Astrocyte (in vitro differentiated cells and primary cell): Measurements from ENCODE around the gene CKLF. TPM values are rescaled to one million over a fixed set of nuclear protein-coding genes. Genes with fewer than 3 reads are reported as not detected.
A peak's percentile ranks its signal among the peaks of the same experiment; 100 is the strongest.

Experiments used
- DNase-seq: peaks from one replicate; pipeline ENCODE4 v3.0.0-alpha.2; 2010; ENCODE audit warnings: low read depth
- FAIRE-seq: peaks from 2 replicates; lab custom pipeline; 2011; peaks lifted over from hg19 to GRCh38; lab: Jason Lieb, UNC
- H2AFZ ChIP-seq: 2 replicates; pipeline ENCODE4 v1.6.0; 2012; ENCODE audit warnings: low read depth, low read length, inconsistent platforms
- H3K27ac ChIP-seq: 2 replicates; pipeline ENCODE4 v1.5.1; 2011; ENCODE audit warnings: low read depth, low read length, inconsistent platforms
- H3K27me3 ChIP-seq: 2 replicates; pipeline ENCODE4 v1.6.0; 2011; ENCODE audit warnings: low read length, inconsistent platforms; ENCODE audit not compliant: insufficient read depth
- H3K36me3 ChIP-seq: 2 replicates; pipeline ENCODE4 v1.5.1; 2011; ENCODE audit warnings: low read length, inconsistent platforms; ENCODE audit not compliant: insufficient read depth
- H3K4me1 ChIP-seq: 2 replicates; pipeline ENCODE4 v1.5.1; 2011; ENCODE audit warnings: low read length, inconsistent platforms; ENCODE audit not compliant: insufficient read depth
- H3K4me2 ChIP-seq: 2 replicates; pipeline ENCODE4 v1.6.0; 2012; ENCODE audit warnings: low read length, inconsistent platforms
- H3K4me3 ChIP-seq: 2 replicates; pipeline ENCODE4 v1.5.1; 2011; ENCODE audit warnings: low read depth, mild to moderate bottlenecking, low read length, inconsistent platforms; ENCODE audit not compliant: insufficient read depth
- H3K79me2 ChIP-seq: 2 replicates; pipeline ENCODE4 v1.6.0; 2012; ENCODE audit warnings: mild to moderate bottlenecking, low read length, inconsistent platforms; ENCODE audit not compliant: insufficient read depth
- H3K9ac ChIP-seq: 2 replicates; pipeline ENCODE4 v1.6.0; 2012; ENCODE audit warnings: mild to moderate bottlenecking, low read length, inconsistent platforms
- H3K9me3 ChIP-seq: 2 replicates; pipeline ENCODE4 v1.5.1; 2012; ENCODE audit warnings: low read depth, mild to moderate bottlenecking, low read length, inconsistent platforms; ENCODE audit not compliant: insufficient read depth
- H4K20me1 ChIP-seq: 2 replicates; pipeline ENCODE4 v1.6.0; 2012; ENCODE audit warnings: low read length, inconsistent platforms; ENCODE audit not compliant: insufficient read depth
- H3K27ac Mint-ChIP-seq: one replicate; pipeline ENCODE4 v1.8.0; 2021; ENCODE audit warnings: mild to moderate bottlenecking, mixed read lengths; ENCODE audit not compliant: unreplicated experiment
- H3K27me3 Mint-ChIP-seq: one replicate; pipeline ENCODE4 v1.8.0; 2021; ENCODE audit warnings: low read depth, mixed read lengths; ENCODE audit not compliant: unreplicated experiment
- H3K36me3 Mint-ChIP-seq: one replicate; pipeline ENCODE4 v1.8.0; 2021; ENCODE audit warnings: low read depth, mixed read lengths; ENCODE audit not compliant: unreplicated experiment
- H3K4me1 Mint-ChIP-seq: one replicate; pipeline ENCODE4 v1.8.0; 2021; ENCODE audit warnings: low read depth, mixed read lengths; ENCODE audit not compliant: unreplicated experiment
- H3K4me3 Mint-ChIP-seq: one replicate; pipeline ENCODE4 v1.8.0; 2021; ENCODE audit warnings: mild to moderate bottlenecking, moderate library complexity, mixed read lengths; ENCODE audit not compliant: unreplicated experiment
- H3K9me3 Mint-ChIP-seq: one replicate; pipeline ENCODE4 v1.8.0; 2021; ENCODE audit warnings: mild to moderate bottlenecking, mixed read lengths; ENCODE audit not compliant: unreplicated experiment
- CTCF ChIP-seq: IDR thresholded peaks from 2 replicates; pipeline ENCODE4 v1.5.1; 2011; ENCODE audit warnings: low read depth, mild to moderate bottlenecking, inconsistent platforms, low read length, moderate library complexity; ENCODE audit not compliant: insufficient read depth
- EZH2 ChIP-seq: IDR thresholded peaks from 2 replicates; pipeline ENCODE4 v1.6.1; 2012; ENCODE audit warnings: mild to moderate bottlenecking, low read length, inconsistent platforms; ENCODE audit not compliant: insufficient read depth
- total RNA-seq: library from RNA; stranded (reverse); gene quantifications from 2 replicates; pipeline ENCODE4 v1.2.1, GENCODE V29; 2021

Gene CKLF
- total RNA-seq, 1 donor from 2014 or later = 24.5 TPM

- Histone ChIP-seq H3K27ac (peak overlapping the region; percentile 21), H3K9ac (peak overlapping the region; percentile 7), H3K4me2 (peak overlapping the region; percentile 50), H2AFZ (no peak overlapping the region), H3K27me3 (peaks cover 17% of the 10 kb centered on the region), H3K4me1 (peaks cover 29% of the 10 kb centered on the region), H3K79me2 (no peaks in the 10 kb centered on the region), H3K4me3 (no peak overlapping the region), H3K9me3 (no peaks in the 10 kb centered on the region), H3K36me3 (no peaks in the 10 kb centered on the region), H4K20me1 (no peaks in the 10 kb centered on the region)
- no peaks in the 10 kb centered on the region for H3K9me3 Mint-ChIP-seq
- H3K36me3 Mint-ChIP-seq = no peaks in the 10 kb centered on the region
- peak overlapping the region; percentile 81 for H3K27ac Mint-ChIP-seq
- DNase-seq (peak; percentile 83), FAIRE-seq (peak; percentile 62)
- H3K4me1 Mint-ChIP-seq = peaks cover 14% of the 10 kb centered on the region
- TF ChIP-seq EZH2 = no peak
- no peak for TF ChIP-seq CTCF
- peaks cover 27% of the 10 kb centered on the region for H3K27me3 Mint-ChIP-seq
- H3K4me3 Mint-ChIP-seq = no peak overlapping the region
Observed at GRCh38 chr16:66580605-66581209, 28.3 kb downstream of the CKLF start.

GRCh38 chr16:66581246-66581952 lies 29.0 kb downstream of the CKLF start:
- H3K79me2 ChIP-seq = no peaks in the 10 kb centered on the region
- no peaks in the 10 kb centered on the region for H3K36me3 ChIP-seq
- H3K4me3 ChIP-seq = no peak overlapping the region
- H3K9me3 Mint-ChIP-seq = no peaks in the 10 kb centered on the region
- peaks cover 29% of the 10 kb centered on the region for H3K4me1 ChIP-seq
- peaks cover 17% of the 10 kb centered on the region for H3K27me3 ChIP-seq
- peak overlapping the region; percentile 48 for H2AFZ ChIP-seq
- peak overlapping the region; percentile 7 for H3K9ac ChIP-seq
- no peak overlapping the region for H3K4me3 Mint-ChIP-seq
- H3K27ac ChIP-seq = peak overlapping the region; percentile 21
- peak overlapping the region; percentile 50 for H3K4me2 ChIP-seq
- H3K9me3 ChIP-seq = no peaks in the 10 kb centered on the region
- no peak for TF ChIP-seq CTCF
- no peaks in the 10 kb centered on the region for H4K20me1 ChIP-seq
- H3K27ac Mint-ChIP-seq = peak overlapping the region; percentile 81
- peaks cover 14% of the 10 kb centered on the region for H3K4me1 Mint-ChIP-seq
- H3K27me3 Mint-ChIP-seq = peaks cover 30% of the 10 kb centered on the region
- DNase-seq (peak; percentile 57), FAIRE-seq (no peak)
- no peaks in the 10 kb centered on the region for H3K36me3 Mint-ChIP-seq
